K562 treated with DMSO at 1 percent for 48 hours (cell line): ENCODE data around the gene MBD3L3. TPM values are rescaled to one million over a fixed set of nuclear protein-coding genes. Genes with fewer than 3 reads are reported as not detected.

Source experiments
- total RNA-seq: library from RNA; unstranded; fragments of 300-600 nt; gene quantifications from 2 replicates; pipeline ENCODE4 v1.2.3, GENCODE V29; 2022; ENCODE audit warnings: low replicate concordance; ENCODE audit errors: extremely low read depth

Gene MBD3L3
- total RNA-seq, result not detected in 2 replicates

GRCh38 chr19:7058576-7058975 lies at the start of gene MBD3L3:
Gene MBD3L3, minus strand, starts transcription at chr19:7058676. Its CDS starts 71 bp downstream, at chr19:7058605.

GRCh38 chr19:7069042-7069903 lies 10.8 kb upstream of the MBD3L3 start, which contains the start of gene ZNF557:
Gene ZNF557, plus strand, starts transcription at chr19:7069703. Its CDS starts 5,372 bp downstream, at chr19:7075075.

GRCh38 chr19:7049021-7049420 lies 9.5 kb downstream of the MBD3L3 start, which contains the start of gene MBD3L2:
Gene MBD3L2, plus strand, starts transcription at chr19:7049321. Its CDS starts 53 bp downstream, at chr19:7049374.

GRCh38 chr19:7040079-7040478 lies 18.4 kb downstream of the MBD3L3 start, which contains the start of gene MBD3L4:
Gene MBD3L4, minus strand, starts transcription at chr19:7040179. Its CDS starts 35 bp downstream, at chr19:7040144.

GRCh38 chr19:7030278-7030677 lies 28.2 kb downstream of the MBD3L3 start, which contains the start of gene MBD3L5:
Gene MBD3L5, plus strand, starts transcription at chr19:7030578. Its CDS starts 34 bp downstream, at chr19:7030612.

GRCh38 chr19:7021331-7021730 lies 37.1 kb downstream of the MBD3L3 start, which contains the start of gene MBD3L2B:
Gene MBD3L2B, minus strand, starts transcription at chr19:7021431. Its CDS starts 34 bp downstream, at chr19:7021397.

Other genes starting within 250 kb of the MBD3L3 start
- not detected in 2 replicates for gene ADGRE1, start 171.1 kb downstream of the MBD3L3 start, total RNA-seq
- not detected in 2 replicates for gene MBD3L2B, start 37.2 kb downstream of the MBD3L3 start, total RNA-seq
- not detected in 2 replicates for gene MBD3L5, start 28.1 kb downstream of the MBD3L3 start, total RNA-seq
- gene MBD3L4, start 18.5 kb downstream of the MBD3L3 start, total RNA-seq, result not detected in 2 replicates
- gene MBD3L2, start 9.4 kb downstream of the MBD3L3 start, total RNA-seq, result not detected in 2 replicates
- gene ZNF557, start 11.0 kb upstream of the MBD3L3 start, total RNA-seq, result not detected in 2 replicates
- gene INSR, start 235.7 kb upstream of the MBD3L3 start, total RNA-seq, result not detected in 2 replicates